ENCODE data around the gene PNMT. TPM values are rescaled to one million over a fixed set of nuclear protein-coding genes. Genes with fewer than 3 reads are reported as not detected.

Gene PNMT
- total and polyA plus RNA-seq, 2 of the 13 experiments (the other 11 are each of a cell fraction or from before 2014, with no cell fraction given), result 0.25 TPM; not detected in 1

GRCh38 chr17:39650121-39650579 is 18.1 kb upstream of the PNMT start:
- H3K4me2 ChIP-seq (ENCODE audit: low read depth, low read length), result no peak overlapping the region
- no peak overlapping the region for H3K9ac ChIP-seq (ENCODE audit: insufficient read depth, low read depth, low read length)
- TF ChIP-seq TMF1 (CRISPR knock-in tag; IDR thresholded peaks at IDR 0.05; ENCODE audit: low read depth) (no peak), ATF6 (CRISPR knock-in tag; conservative IDR thresholded peaks at IDR 0.05) (no peak), ARNT (IDR thresholded peaks at IDR 0.05) (no peak), PHF5A (CRISPR knock-in tag; IDR thresholded peaks at IDR 0.05; ENCODE audit: low read depth, unreplicated experiment) (no peak), ZNF629 (CRISPR knock-in tag; conservative IDR thresholded peaks at IDR 0.05) (no peak), TP53 (CRISPR knock-in tag; conservative IDR thresholded peaks at IDR 0.05) (no peak), BRD4 (CRISPR knock-in tag; IDR thresholded peaks at IDR 0.05) (no peak), DNMT3B (CRISPR knock-in tag; conservative IDR thresholded peaks at IDR 0.05) (no peak), MLLT10 (CRISPR knock-in tag; IDR thresholded peaks at IDR 0.05) (no peak), AGO2 (optimal IDR thresholded peaks at IDR 0.05; ENCODE audit: low read depth, low read length) (no peak), ZNF7 (CRISPR knock-in tag; IDR thresholded peaks at IDR 0.05) (no peak), TFAP4 (IDR thresholded peaks at IDR 0.05; ENCODE audit: borderline replicate concordance, low read depth) (no peak)
- TF ChIP-seq, protein P1, sequence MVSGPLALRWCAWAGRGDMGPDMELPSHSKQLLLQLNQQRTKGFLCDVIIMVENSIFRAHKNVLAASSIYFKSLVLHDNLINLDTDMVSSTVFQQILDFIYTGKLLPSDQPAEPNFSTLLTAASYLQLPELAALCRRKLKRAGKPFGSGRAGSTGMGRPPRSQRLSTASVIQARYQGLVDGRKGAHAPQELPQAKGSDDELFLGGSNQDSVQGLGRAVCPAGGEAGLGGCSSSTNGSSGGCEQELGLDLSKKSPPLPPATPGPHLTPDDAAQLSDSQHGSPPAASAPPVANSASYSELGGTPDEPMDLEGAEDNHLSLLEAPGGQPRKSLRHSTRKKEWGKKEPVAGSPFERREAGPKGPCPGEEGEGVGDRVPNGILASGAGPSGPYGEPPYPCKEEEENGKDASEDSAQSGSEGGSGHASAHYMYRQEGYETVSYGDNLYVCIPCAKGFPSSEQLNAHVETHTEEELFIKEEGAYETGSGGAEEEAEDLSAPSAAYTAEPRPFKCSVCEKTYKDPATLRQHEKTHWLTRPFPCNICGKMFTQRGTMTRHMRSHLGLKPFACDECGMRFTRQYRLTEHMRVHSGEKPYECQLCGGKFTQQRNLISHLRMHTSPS (CRISPR knock-in tag; IDR thresholded peaks at IDR 0.05; ENCODE audit: low read depth), result no peak
- BruUV-seq (replicated peaks), result no TSS peak
- CTCF ChIA-PET (ENCODE audit: low intra/inter-chr PET ratio, low total read pairs), result no interaction called here
- H3K27ac ChIP-seq (ENCODE audit: extremely low read length, insufficient read depth, low read length), result no peak overlapping the region
- no peak for FAIRE-seq
- no peaks in the 10 kb centered on the region for H3K27me3 ChIP-seq (ENCODE audit: control insufficient read depth in 1 of 2, insufficient read depth in 2 of 2, low read length in 2 of 2)
- no peak overlapping the region for H3K4me3 ChIP-seq (replicated peaks in 1 of 3; ENCODE audit: insufficient read depth in 1 of 3, low read depth in 2 of 3, low read length in 3 of 3)
- intact Hi-C loops (cut with micrococcal nuclease; ENCODE audit: unreplicated experiment) (no loop called here), in situ Hi-C loops (cut with HindIII; ENCODE audit: extremely low pct_ligation_motif_present, low pct_unique_long_range_greater_than_20kb) (no loop called here)
- 92% methylated on average over 11 of the region's 11 CpGs for WGBS (ENCODE audit: low lambda C conversion rate)
- peaks cover 35% of the 10 kb centered on the region for H3K4me1 ChIP-seq (ENCODE audit: insufficient read depth, low read length)
- H2AFZ ChIP-seq (ENCODE audit: low read length), result no peak overlapping the region
- POLR2A ChIA-PET, result interaction anchor here (1.8 kb wide), 1 partner anchor 12 kb away, joined by 8 read pairs; no protein-coding TSS in a partner anchor
- DNase-seq (ENCODE audit: low spot score), result no peak
- peaks cover 5 to 7% of the 10 kb centered on the region in 2 experiments; a peak in 3 of 5 replicates for H3K36me3 ChIP-seq (replicated peaks in 1 of 2; ENCODE audit: control insufficient read depth in 1 of 2, insufficient read depth in 2 of 2, low read length in 2 of 2)
- H4K20me1 ChIP-seq (ENCODE audit: insufficient read depth, low read length), result peaks cover 4% of the 10 kb centered on the region; the same call in 1 of the 2 replicates
- H3K9me3 ChIP-seq (ENCODE audit: low read length), result no peaks in the 10 kb centered on the region
- no peak for ATAC-seq
- peaks cover 6% of the 10 kb centered on the region for H3K79me2 ChIP-seq (ENCODE audit: insufficient read depth, low read length)
